H1 (cell line): ENCODE measurements around the gene VWA3B. TPM values are rescaled to one million over a fixed set of nuclear protein-coding genes. Genes with fewer than 3 reads are reported as not detected.

ENCODE experiments used
- CEBPB ChIP-seq: IDR thresholded peaks from 2 replicates; pipeline ENCODE4 v1.6.1; 2012; ENCODE audit warnings: low read depth, low read length
- FOSL1 ChIP-seq: IDR thresholded peaks from 2 replicates; pipeline ENCODE4 v1.6.1; 2011; ENCODE audit warnings: mild to moderate bottlenecking, low read depth, low read length, moderate library complexity; ENCODE audit not compliant: insufficient read depth
- KDM4A ChIP-seq: IDR thresholded peaks from one replicate; pipeline ENCODE4 v1.7.1; 2012; ENCODE audit warnings: low read depth, mild to moderate bottlenecking, moderate library complexity, low read length, inconsistent platforms; ENCODE audit not compliant: severe bottlenecking
- KDM5A ChIP-seq: fragments of 200-600 bp; IDR thresholded peaks from 2 replicates; pipeline ENCODE4 v1.7.1; 2012; ENCODE audit warnings: mild to moderate bottlenecking, low read length, inconsistent platforms, mixed read lengths
- SAP30 ChIP-seq: fragments of 300-600 bp; sonication (generic); IDR thresholded peaks from 2 replicates; pipeline ENCODE4 v1.7.1; 2012; ENCODE audit warnings: low read length, moderate library complexity, mild to moderate bottlenecking, inconsistent platforms; ENCODE audit not compliant: insufficient read depth, insufficient replicate concordance
- polyA plus RNA-seq, 7 experiments: library from polyadenylated mRNA; depleted of rRNA in 3 of 7; stranded (reverse) in 5 of 7; unstranded in 2 of 7; fragments of >200 nt in 5 of 7; fragments of 200-250 nt in 2 of 7; gene quantifications; 1 replicate in 5 of 7; 2 replicates in 1 of 7; 4 replicates in 1 of 7; pipeline versions ENCODE4 v1.2.1 to v1.2.3, GENCODE V29; 2011 to 2013; ENCODE audit warnings: missing spikeins in 2 of 7, mixed read lengths in 2 of 7
- total RNA-seq: library from RNA; stranded (reverse); fragmentation: NEBNext Ultra II Directional; extraction: Animal tissue kit (Norgen Biotek cat#: 25700); gene quantifications from 2 replicates; pipeline ENCODE4 v1.2.1, GENCODE V29; 2021
- TF ChIP-seq, protein P1 (sequence below): IDR thresholded peaks from 2 replicates; pipeline ENCODE4 v1.6.1; 2012; ENCODE audit warnings: inconsistent platforms

The VWA3B gene
- total and polyA plus RNA-seq, 2 of the 8 experiments (the other 6 are each of a cell fraction or from before 2014, with no cell fraction given) = not detected

- TF ChIP-seq SAP30 = no peak
- TF ChIP-seq KDM4A = no peak
- TF ChIP-seq KDM5A = no peak
- TF ChIP-seq FOSL1 = no peak
- TF ChIP-seq CEBPB = no peak
- TF ChIP-seq, protein P1, sequence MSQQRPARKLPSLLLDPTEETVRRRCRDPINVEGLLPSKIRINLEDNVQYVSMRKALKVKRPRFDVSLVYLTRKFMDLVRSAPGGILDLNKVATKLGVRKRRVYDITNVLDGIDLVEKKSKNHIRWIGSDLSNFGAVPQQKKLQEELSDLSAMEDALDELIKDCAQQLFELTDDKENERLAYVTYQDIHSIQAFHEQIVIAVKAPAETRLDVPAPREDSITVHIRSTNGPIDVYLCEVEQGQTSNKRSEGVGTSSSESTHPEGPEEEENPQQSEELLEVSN = peak; percentile 60; the same call in 1 of the 2 replicates
Observed at GRCh38 chr2:98347298-98348065, 260.5 kb downstream of the VWA3B start (continued).
